ENCODE measurements around the gene ARHGAP1.

Gene ARHGAP1

DNA sequence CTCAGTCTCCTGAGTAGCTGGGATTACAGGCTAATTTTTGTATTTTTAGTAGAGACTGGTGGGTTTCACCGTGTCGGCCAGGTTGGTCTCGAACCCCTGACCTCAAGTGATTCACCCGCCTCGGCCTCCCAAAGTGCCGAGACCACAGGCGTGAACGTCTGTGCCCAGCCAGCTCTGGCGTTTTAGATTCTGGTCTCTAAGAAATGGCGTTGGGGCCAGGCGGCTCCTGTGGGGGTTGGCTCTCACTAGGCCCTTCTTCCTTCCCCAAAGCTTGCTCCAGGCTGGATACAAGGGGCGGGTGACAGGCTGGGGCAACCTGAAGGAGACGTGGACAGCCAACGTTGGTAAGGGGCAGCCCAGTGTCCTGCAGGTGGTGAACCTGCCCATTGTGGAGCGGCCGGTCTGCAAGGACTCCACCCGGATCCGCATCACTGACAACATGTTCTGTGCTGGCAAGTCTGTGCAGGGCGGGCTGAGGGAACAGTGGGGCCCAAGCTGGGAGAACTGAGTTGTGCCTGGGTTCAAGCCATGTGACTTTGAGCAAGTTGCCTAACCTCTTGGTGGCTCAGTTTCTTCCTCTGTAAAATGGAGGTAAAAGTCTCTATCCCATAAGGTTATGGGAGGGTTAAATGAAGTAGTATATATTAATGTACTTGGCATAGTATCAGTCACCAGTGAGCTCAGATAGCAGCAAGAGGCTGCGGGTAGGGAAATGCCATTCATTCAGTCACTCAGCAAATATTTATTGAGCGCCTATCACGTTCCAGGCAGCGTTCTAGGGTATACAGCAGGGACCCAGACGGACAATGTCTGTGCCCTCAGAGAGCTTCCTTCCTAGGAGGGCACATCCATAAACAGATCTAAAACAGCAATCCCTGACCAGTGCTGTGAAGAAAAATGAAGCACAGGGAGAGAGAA is 28.9 kb upstream of the ARHGAP1 start:
- no peak for TF ChIP-seq POLR2A (IDR thresholded peaks at IDR 0.05; ENCODE audit: low read depth, low read length)
- DNase-seq (ENCODE audit: insufficient read length, low spot score) (no peak), FAIRE-seq (no peak)

DNA sequence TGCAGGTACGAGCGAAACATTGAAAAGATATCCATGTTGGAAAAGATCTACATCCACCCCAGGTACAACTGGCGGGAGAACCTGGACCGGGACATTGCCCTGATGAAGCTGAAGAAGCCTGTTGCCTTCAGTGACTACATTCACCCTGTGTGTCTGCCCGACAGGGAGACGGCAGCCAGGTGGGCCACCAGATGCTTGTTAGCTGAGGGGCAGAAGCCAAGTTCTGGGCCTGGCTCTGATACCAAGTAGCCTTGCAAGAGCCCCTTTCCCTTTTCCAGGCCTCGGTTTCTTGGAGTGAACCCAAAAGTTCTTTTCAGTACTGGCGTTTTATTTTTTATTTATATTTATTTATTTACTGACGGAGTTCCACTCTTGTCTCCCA is 28.2 kb upstream of the ARHGAP1 start:
- TF ChIP-seq POLR2A (IDR thresholded peaks at IDR 0.05; ENCODE audit: low read depth, low read length), result no peak
- FAIRE-seq (no peak), DNase-seq (ENCODE audit: insufficient read length, low spot score) (no peak)

DNA sequence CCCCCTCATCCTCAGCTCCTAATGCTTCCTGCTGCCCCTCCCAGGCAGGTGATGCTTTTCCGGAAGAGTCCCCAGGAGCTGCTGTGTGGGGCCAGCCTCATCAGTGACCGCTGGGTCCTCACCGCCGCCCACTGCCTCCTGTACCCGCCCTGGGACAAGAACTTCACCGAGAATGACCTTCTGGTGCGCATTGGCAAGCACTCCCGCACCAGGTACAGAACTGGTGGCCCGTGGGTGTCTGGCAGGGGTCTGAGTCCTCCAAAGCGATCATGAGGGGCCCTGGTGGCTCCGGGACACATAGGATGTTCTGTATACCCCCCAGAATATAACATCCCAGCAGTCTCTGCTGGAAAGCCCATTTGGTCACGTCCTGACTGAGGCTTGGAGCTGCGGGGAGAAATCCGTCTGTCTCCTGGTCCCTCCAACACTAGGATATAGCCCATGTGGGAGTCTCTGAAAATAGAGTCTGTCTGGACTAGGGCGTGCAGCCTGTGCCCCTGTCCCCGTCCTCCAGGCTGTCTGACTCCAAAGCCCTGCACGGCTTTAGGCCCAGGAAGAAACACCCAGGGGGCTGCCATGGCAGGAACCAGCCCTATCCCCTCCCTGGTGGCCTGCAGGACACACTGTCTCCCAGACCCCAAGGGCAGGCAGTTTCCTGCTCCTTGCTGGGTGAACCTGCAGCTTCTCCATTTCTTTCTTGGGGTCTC is 27.7 kb upstream of the ARHGAP1 start:
- FAIRE-seq, result no peak
- DNase-seq (ENCODE audit: insufficient read length, low spot score), result no peak
- no peak for TF ChIP-seq POLR2A (IDR thresholded peaks at IDR 0.05; ENCODE audit: low read depth, low read length)

DNA sequence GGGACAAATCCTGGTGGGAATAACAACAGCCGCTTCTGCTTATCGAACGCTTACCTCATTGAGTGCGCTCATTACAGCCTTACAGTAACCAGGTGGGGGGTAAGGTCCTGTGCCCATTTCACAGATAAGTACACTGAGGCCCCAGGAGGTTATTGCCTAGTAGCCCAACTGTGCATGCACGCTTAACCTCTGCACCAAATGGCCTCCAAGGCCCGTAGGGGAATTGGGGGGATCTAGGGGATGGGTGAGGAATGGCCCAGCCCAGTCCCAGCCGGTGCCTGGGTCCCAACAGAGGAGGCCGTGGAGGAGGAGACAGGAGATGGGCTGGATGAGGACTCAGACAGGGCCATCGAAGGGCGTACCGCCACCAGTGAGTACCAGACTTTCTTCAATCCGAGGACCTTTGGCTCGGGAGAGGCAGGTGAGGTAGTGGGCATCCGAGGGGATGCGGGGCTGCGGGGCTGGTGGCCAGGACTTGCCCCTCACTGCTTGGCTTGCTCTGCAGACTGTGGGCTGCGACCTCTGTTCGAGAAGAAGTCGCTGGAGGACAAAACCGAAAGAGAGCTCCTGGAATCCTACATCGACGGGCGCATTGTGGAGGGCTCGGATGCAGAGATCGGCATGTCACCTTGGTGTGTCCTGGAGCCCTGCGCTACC is 25.9 kb upstream of the ARHGAP1 start:
- DNase-seq (ENCODE audit: insufficient read length, low spot score), result no peak
- no peak for FAIRE-seq
- no peak for TF ChIP-seq POLR2A (IDR thresholded peaks at IDR 0.05; ENCODE audit: low read depth, low read length)

DNA sequence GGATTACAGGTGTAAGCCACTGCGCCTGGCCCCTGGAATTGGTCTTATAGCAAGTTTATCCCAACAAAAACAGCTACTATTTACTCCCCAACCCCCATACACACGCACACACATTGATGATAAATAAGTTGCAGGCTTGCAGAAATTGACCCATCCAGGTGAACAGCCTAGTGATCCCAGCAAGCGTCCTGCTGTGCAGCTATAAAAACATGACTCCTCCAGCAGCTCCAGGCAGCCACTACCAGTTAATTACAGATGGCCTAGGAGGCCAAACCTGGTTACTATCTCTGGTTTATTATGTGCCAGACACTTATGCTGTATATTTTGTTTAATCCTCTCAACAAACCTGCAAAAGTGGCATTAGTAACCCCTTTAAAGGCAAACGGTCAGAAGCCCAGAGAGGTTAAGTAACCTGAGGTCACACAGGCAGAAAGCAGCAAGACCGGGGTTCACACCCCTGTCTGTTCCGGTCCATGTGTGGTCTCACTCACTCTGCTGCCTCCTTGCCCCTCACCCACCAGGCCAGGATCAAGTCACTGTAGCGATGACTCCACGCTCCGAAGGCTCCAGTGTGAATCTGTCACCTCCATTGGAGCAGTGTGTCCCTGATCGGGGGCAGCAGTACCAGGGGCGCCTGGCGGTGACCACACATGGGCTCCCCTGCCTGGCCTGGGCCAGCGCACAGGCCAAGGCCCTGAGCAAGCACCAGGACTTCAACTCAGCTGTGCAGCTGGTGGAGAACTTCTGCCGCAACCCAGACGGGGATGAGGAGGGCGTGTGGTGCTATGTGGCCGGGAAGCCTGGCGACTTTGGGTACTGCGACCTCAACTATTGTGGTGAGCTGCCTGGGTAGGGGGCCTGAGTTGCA is 25.2 kb upstream of the ARHGAP1 start:
- FAIRE-seq, result no peak
- DNase-seq (ENCODE audit: insufficient read length, low spot score), result no peak
- TF ChIP-seq POLR2A (IDR thresholded peaks at IDR 0.05; ENCODE audit: low read depth, low read length), result no peak

DNA sequence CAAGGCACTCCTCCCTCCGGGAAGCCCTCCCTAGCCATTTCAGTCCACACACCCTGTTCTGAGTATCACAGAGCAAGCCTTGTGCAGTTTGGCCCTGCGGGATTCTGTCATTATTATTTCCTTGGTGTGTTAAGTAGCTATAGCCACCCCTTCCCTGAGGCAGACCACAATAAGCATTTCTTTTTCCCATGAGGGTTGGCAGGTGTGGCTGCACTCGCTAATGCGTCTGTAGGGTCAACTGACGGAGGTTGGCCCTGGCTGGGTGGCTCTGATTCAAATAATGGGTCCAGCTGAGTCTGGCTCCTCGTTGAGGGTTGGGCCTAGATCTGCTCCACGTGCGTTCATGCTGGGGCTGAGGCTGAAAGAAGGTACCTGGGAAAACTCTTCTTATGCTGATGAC is 23.7 kb upstream of the ARHGAP1 start:
- no peak for TF ChIP-seq POLR2A (IDR thresholded peaks at IDR 0.05; ENCODE audit: low read depth, low read length)
- FAIRE-seq (no peak), DNase-seq (ENCODE audit: insufficient read length, low spot score) (no peak)

DNA sequence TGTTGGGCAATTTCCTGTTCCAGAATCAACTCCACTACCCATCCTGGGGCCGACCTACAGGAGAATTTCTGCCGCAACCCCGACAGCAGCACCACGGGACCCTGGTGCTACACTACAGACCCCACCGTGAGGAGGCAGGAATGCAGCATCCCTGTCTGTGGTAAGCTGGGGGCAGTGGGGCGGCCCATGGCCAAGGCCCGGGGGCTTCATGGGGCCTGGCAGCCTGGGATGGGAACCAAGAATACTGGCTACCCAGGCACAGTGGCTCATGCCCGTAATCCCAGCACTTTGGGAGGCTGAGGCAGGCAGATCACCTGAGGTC is 22.9 kb upstream of the ARHGAP1 start:
- DNase-seq (ENCODE audit: insufficient read length, low spot score) (no peak), FAIRE-seq (no peak)
- TF ChIP-seq POLR2A (IDR thresholded peaks at IDR 0.05; ENCODE audit: low read depth, low read length), result no peak

DNA sequence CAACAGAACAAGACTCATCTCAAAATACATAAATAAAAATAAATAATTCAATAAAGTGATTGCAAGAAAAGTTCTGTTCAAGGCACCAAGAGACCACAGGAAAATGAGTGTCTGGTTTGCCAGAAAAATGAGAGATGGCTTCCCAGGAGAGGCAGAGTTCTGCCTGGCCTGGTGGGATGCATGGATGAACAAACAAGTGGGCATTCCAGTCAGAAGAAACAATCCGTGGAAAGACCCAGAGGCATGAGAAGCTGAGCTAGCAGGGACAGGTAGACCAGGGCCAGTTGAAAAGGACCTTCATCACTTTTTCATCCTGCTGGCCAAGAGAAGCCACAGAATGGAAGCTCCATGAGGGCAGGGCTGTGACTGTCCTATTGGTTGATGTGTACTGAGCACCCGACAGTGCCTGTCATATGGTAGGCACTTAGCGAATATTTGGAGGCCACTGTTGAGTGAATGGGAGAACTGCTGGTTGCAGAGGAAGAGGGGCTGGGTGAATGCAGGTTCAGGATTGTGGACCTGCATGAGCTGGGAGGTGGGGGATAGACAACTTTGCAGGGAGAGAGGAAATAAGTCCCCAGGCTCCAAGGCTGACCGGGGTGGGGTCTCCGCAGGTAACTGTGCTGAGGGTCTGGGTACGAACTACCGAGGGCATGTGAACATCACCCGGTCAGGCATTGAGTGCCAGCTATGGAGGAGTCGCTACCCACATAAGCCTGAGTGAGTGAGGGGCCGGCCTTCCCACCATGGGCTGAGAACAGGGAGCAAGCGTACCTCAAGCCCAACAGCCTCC is 22.3 kb upstream of the ARHGAP1 start:
- no peak for TF ChIP-seq POLR2A (IDR thresholded peaks at IDR 0.05; ENCODE audit: low read depth, low read length)
- FAIRE-seq, result no peak
- no peak for DNase-seq (ENCODE audit: insufficient read length, low spot score)

DNA sequence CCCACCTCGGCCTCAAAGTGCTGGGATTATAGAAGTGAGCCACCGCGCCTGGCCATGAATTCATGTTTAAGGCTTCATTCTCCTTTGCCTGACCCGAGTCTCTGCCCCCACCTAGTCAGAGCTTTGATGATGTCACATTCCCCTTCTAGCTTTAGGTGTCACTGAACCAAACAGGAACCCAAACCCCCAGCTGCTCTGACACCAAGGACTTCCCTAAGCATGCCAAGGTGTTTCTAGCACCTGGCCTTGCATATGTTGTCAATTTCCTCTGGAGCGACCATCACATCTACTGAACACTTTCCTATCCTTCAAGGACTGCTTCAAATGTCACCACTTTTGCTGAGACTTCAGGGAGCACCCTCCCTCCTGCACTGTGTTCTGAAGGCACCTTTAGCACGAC is 20.9 kb upstream of the ARHGAP1 start:
- FAIRE-seq (no peak), DNase-seq (ENCODE audit: insufficient read length, low spot score) (no peak)
- TF ChIP-seq POLR2A (IDR thresholded peaks at IDR 0.05; ENCODE audit: low read depth, low read length), result no peak

DNA sequence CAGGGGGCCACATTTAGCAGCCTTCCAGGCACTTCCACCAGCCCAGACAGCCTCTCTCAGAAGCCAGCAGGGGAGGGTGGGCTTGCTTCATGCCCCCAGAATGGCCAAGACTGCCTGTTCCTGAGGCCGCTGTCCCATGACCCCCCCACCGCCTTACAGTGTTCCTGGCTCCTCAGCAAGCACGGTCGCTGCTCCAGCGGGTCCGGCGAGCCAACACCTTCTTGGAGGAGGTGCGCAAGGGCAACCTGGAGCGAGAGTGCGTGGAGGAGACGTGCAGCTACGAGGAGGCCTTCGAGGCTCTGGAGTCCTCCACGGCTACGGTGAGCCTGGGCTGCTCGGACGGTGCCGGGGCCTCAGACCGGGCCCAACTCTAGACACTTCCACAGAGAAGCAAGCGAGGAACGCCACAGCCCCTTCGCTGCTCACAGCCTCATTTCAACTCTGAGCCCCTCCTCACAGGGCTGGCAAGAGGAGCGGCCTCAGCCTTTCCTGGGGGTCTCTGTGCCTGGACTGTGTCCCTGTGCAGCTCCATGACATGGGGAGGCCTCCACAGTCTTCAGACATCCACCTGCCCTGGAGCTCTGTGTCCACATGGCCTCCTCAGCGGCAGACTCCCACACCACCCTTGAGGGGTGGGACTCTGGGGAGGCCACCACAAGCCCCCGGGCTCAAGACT is 19.3 kb upstream of the ARHGAP1 start:
- TF ChIP-seq POLR2A (IDR thresholded peaks at IDR 0.05; ENCODE audit: low read depth, low read length), result no peak
- DNase-seq (ENCODE audit: insufficient read length, low spot score), result no peak
- no peak for FAIRE-seq

DNA sequence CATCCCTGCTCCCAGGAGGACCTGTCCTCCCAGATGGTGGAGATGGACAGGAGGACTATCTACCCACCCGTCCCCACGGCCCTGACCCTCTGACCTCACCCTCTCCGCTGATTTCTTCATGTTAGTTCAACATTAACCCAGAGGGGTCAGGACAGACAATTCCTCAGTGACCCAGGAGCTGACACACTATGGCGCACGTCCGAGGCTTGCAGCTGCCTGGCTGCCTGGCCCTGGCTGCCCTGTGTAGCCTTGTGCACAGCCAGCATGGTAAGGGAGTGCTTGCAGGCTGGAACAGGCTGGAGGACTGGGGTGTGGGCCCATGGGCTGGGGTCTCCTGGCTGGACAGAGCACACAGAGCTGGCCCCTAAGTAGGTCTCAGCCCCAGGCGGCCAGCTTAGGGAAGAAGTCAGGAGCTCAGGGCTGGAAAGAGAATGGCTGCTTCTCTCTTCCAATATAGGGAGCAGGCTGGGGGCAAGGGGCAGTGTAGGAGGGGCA is 18.7 kb upstream of the ARHGAP1 start, which contains the start of gene F2:
F2 (plus strand) TSS at position 166 of the 495 bp plus-strand sequence; CDS start at position 189, 23 bp downstream.
- DNase-seq (ENCODE audit: insufficient read length, low spot score) (no peak), FAIRE-seq (no peak)
- TF ChIP-seq POLR2A (IDR thresholded peaks at IDR 0.05; ENCODE audit: low read depth, low read length), result no peak

Measured in H54 (cell line).